BLaER1 (cell line): Measurements from ENCODE around the gene SGTA.

Experiments used
- H3K27ac ChIP-seq: shearing (Covaris generic); formaldehyde crosslinking; 2 replicates; pipeline ENCODE4 v1.8.1; 2022
- H3K27me3 ChIP-seq: shearing (Covaris generic); formaldehyde crosslinking; 2 replicates; pipeline ENCODE4 v1.8.1; 2022
- H3K36me3 ChIP-seq: shearing (Covaris generic); formaldehyde crosslinking; 2 replicates; pipeline ENCODE4 v1.8.1; 2022
- H3K4me1 ChIP-seq: shearing (Covaris generic); formaldehyde crosslinking; 2 replicates; pipeline ENCODE4 v1.8.1; 2022
- H3K4me2 ChIP-seq: shearing (Covaris generic); formaldehyde crosslinking; 2 replicates; pipeline ENCODE4 v1.8.1; 2022
- H3K4me3 ChIP-seq: shearing (Covaris generic); formaldehyde crosslinking; 2 replicates; pipeline ENCODE4 v1.8.1; 2022
- H3K9ac ChIP-seq: shearing (Covaris generic); formaldehyde crosslinking; 2 replicates; pipeline ENCODE4 v1.8.1; 2022
- H3K9me3 ChIP-seq: shearing (Covaris generic); formaldehyde crosslinking; 2 replicates; pipeline ENCODE4 v1.8.1; 2022
- H4K20me1 ChIP-seq: shearing (Covaris generic); formaldehyde crosslinking; 2 replicates; pipeline ENCODE4 v1.8.1; 2022
- Cebpa-rat ChIP-seq: shearing (Covaris generic); IDR thresholded peaks from 2 replicates; pipeline ENCODE4 v1.8.1; 2022

SGTA gene

GRCh38 chr19:2787115-2787514, 4.0 kb upstream of the SGTA start:
- no peak overlapping the region for H3K27ac ChIP-seq
- no peaks in the 10 kb centered on the region for H3K9me3 ChIP-seq
- peaks cover 70% of the 10 kb centered on the region for H3K4me1 ChIP-seq
- no peak for TF ChIP-seq Cebpa-rat
- H3K4me3 ChIP-seq: no peak overlapping the region
- peak overlapping the region; percentile 13; the same call in 1 of the 2 replicates for H3K9ac ChIP-seq
- H3K4me2 ChIP-seq: peak overlapping the region; percentile 99
- peaks cover 64% of the 10 kb centered on the region for H4K20me1 ChIP-seq
- no peaks in the 10 kb centered on the region for H3K27me3 ChIP-seq
- H3K36me3 ChIP-seq: peaks cover 54% of the 10 kb centered on the region

GRCh38 chr19:2785244-2785997, 2.3 kb upstream of the SGTA start, which contains the start of gene THOP1:
Gene THOP1, plus strand, starts transcription at chr19:2785503. Its CDS starts 160 bp downstream, at chr19:2785663.
- no peaks in the 10 kb centered on the region for H3K27me3 ChIP-seq
- H3K36me3 ChIP-seq: peaks cover 49% of the 10 kb centered on the region
- H3K9me3 ChIP-seq: no peaks in the 10 kb centered on the region
- H3K9ac ChIP-seq: peak within 1 kb of the TSS; percentile 95
- peaks cover 67% of the 10 kb centered on the region for H4K20me1 ChIP-seq
- peak within 1 kb of the TSS; percentile 98 for H3K4me3 ChIP-seq
- TF ChIP-seq Cebpa-rat: no peak
- peak within 1 kb of the TSS; percentile 93 for H3K27ac ChIP-seq
- H3K4me1 ChIP-seq: peaks cover 75% of the 10 kb centered on the region
- H3K4me2 ChIP-seq: peak within 1 kb of the TSS; percentile 99

- H3K4me3 ChIP-seq: peak overlapping the region; percentile 96
- H3K27ac ChIP-seq: peak overlapping the region; percentile 98
- no peak for TF ChIP-seq Cebpa-rat
- peak overlapping the region; percentile 90 for H3K4me2 ChIP-seq
- H3K9me3 ChIP-seq: no peaks in the 10 kb centered on the region
- no peaks in the 10 kb centered on the region for H3K27me3 ChIP-seq
- peaks cover 49% of the 10 kb centered on the region for H3K36me3 ChIP-seq
- peaks cover 83% of the 10 kb centered on the region for H3K4me1 ChIP-seq
- peaks cover 67% of the 10 kb centered on the region for H4K20me1 ChIP-seq
- 0 out of 2 replicates have a peak overlapping the region, but pooled peaks have one; percentile 15 for H3K9ac ChIP-seq
Measured at GRCh38 chr19:2783781-2784145, 690 bp upstream of the SGTA start.

- H3K9me3 ChIP-seq: no peaks in the 10 kb centered on the region
- peaks cover 67% of the 10 kb centered on the region for H4K20me1 ChIP-seq
- H3K27me3 ChIP-seq: no peaks in the 10 kb centered on the region
- H3K36me3 ChIP-seq: peaks cover 49% of the 10 kb centered on the region
- H3K4me3 ChIP-seq: peak overlapping the region; percentile 96
- peak overlapping the region; percentile 98 for H3K27ac ChIP-seq
- peaks cover 74% of the 10 kb centered on the region for H3K4me1 ChIP-seq
- peak overlapping the region; percentile 97 for H3K4me2 ChIP-seq
- no peak for TF ChIP-seq Cebpa-rat
- H3K9ac ChIP-seq: peak overlapping the region; percentile 99
Measured at GRCh38 chr19:2782329-2782935, 641 bp downstream of the SGTA start.

GRCh38 chr19:2780284-2780683, 2.8 kb downstream of the SGTA start:
- TF ChIP-seq Cebpa-rat: no peak
- H3K4me2 ChIP-seq: peak overlapping the region; percentile 97
- no peaks in the 10 kb centered on the region for H3K27me3 ChIP-seq
- H3K4me1 ChIP-seq: peaks cover 77% of the 10 kb centered on the region
- peak overlapping the region; percentile 19; the same call in 1 of the 2 replicates for H3K27ac ChIP-seq
- peak overlapping the region; percentile 57; the same call in 1 of the 2 replicates for H3K9ac ChIP-seq
- H4K20me1 ChIP-seq: peaks cover 75% of the 10 kb centered on the region
- peaks cover 55% of the 10 kb centered on the region for H3K36me3 ChIP-seq
- no peak overlapping the region; the same call in 1 of the 2 replicates for H3K4me3 ChIP-seq
- H3K9me3 ChIP-seq: no peaks in the 10 kb centered on the region

GRCh38 chr19:2779121-2779740, 3.8 kb downstream of the SGTA start:
- H3K4me3 ChIP-seq: no peak overlapping the region
- H3K36me3 ChIP-seq: peaks cover 65% of the 10 kb centered on the region
- TF ChIP-seq Cebpa-rat: no peak
- H3K9ac ChIP-seq: peak overlapping the region; percentile 73
- H3K27ac ChIP-seq: peak overlapping the region; percentile 55
- peaks cover 86% of the 10 kb centered on the region for H4K20me1 ChIP-seq
- peaks cover 79% of the 10 kb centered on the region for H3K4me1 ChIP-seq
- peak overlapping the region; percentile 97 for H3K4me2 ChIP-seq
- no peaks in the 10 kb centered on the region for H3K9me3 ChIP-seq
- no peaks in the 10 kb centered on the region for H3K27me3 ChIP-seq

- peak overlapping the region; percentile 55; the same call in 1 of the 2 replicates for H3K27ac ChIP-seq
- peak overlapping the region; percentile 97 for H3K4me2 ChIP-seq
- no peak overlapping the region for H3K4me3 ChIP-seq
- H3K9ac ChIP-seq: peak overlapping the region; percentile 73; the same call in 1 of the 2 replicates
- no peaks in the 10 kb centered on the region for H3K9me3 ChIP-seq
- peaks cover 93% of the 10 kb centered on the region for H4K20me1 ChIP-seq
- no peaks in the 10 kb centered on the region for H3K27me3 ChIP-seq
- peaks cover 71% of the 10 kb centered on the region for H3K36me3 ChIP-seq
- peaks cover 74% of the 10 kb centered on the region for H3K4me1 ChIP-seq
- no peak for TF ChIP-seq Cebpa-rat
Measured at GRCh38 chr19:2777952-2778683, 5.0 kb downstream of the SGTA start.

- H3K27me3 ChIP-seq: no peaks in the 10 kb centered on the region
- H3K4me1 ChIP-seq: peaks cover 75% of the 10 kb centered on the region
- H3K4me3 ChIP-seq: peak overlapping the region; percentile 37; the same call in 1 of the 2 replicates
- no peaks in the 10 kb centered on the region for H3K9me3 ChIP-seq
- H4K20me1 ChIP-seq: peaks cover 95% of the 10 kb centered on the region
- H3K4me2 ChIP-seq: peak overlapping the region; percentile 85
- H3K9ac ChIP-seq: peak overlapping the region; percentile 73
- peak; percentile 54; the same call in 1 of the 2 replicates for TF ChIP-seq Cebpa-rat
- peaks cover 77% of the 10 kb centered on the region for H3K36me3 ChIP-seq
- H3K27ac ChIP-seq: peak overlapping the region; percentile 80
Measured at GRCh38 chr19:2775556-2776430, 7.3 kb downstream of the SGTA start.
